Loucy (cell line): ENCODE results near the gene MRPL33.

ENCODE experiments used
- EZH2phosphoT487 ChIP-seq: fragments of 200-600 bp; IDR thresholded peaks from 2 replicates; pipeline ENCODE4 v1.6.1; 2018; ENCODE audit warnings: antibody characterized with exemption, mild to moderate bottlenecking, moderate library complexity, borderline replicate concordance
- TF ChIP-seq, protein P1 (sequence below): fragments of 200-600 bp; sonication (generic); conservative IDR thresholded peaks from 2 replicates; pipeline ENCODE4 v1.5.1; 2014; ENCODE audit warnings: mild to moderate bottlenecking, antibody characterized with exemption, low read length

DNA sequence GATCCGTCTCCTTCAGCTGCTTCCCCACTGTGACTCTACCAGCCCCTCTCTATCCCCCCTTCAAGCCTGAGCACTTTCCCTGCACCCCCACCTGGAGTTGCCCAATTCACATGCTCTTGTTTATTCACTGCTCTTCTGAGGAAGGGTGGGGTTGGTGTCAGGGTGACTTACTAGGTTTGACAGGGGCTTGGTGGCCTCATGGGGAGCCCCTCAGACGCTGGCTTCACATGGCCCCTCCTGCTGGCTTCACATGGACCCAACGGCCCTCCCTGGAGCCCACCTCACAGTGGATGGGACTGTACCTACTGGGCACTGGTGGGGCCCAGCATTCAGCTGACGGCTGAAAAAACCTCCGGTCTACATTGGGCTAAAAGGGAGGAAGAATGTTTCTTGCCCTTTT, 16.7 kb upstream of the MRPL33 start:
- TF ChIP-seq, protein P1, sequence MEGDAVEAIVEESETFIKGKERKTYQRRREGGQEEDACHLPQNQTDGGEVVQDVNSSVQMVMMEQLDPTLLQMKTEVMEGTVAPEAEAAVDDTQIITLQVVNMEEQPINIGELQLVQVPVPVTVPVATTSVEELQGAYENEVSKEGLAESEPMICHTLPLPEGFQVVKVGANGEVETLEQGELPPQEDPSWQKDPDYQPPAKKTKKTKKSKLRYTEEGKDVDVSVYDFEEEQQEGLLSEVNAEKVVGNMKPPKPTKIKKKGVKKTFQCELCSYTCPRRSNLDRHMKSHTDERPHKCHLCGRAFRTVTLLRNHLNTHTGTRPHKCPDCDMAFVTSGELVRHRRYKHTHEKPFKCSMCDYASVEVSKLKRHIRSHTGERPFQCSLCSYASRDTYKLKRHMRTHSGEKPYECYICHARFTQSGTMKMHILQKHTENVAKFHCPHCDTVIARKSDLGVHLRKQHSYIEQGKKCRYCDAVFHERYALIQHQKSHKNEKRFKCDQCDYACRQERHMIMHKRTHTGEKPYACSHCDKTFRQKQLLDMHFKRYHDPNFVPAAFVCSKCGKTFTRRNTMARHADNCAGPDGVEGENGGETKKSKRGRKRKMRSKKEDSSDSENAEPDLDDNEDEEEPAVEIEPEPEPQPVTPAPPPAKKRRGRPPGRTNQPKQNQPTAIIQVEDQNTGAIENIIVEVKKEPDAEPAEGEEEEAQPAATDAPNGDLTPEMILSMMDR, result no peak
- TF ChIP-seq EZH2phosphoT487, result no peak
